HG02623 (cell line): Measurements from ENCODE around the gene RHOT2.
A peak's percentile ranks its signal among the peaks of the same experiment; 100 is the strongest.

Source experiments
- ATAC-seq: cut with Tn5 transposase; IDR thresholded peaks from one replicate; pipeline ENCODE4 v1.9.1; 2021; ENCODE audit warnings: moderate library complexity; ENCODE audit not compliant: unreplicated experiment

RHOT2 gene

GRCh38 chr16:647173-647902 is 20.6 kb upstream of the RHOT2 start:
- no peak for ATAC-seq

- no peak for ATAC-seq
Observed at GRCh38 chr16:648071-648780, 19.7 kb upstream of the RHOT2 start.

- ATAC-seq = peak; percentile 80
Observed at GRCh38 chr16:648781-649589, 18.9 kb upstream of the RHOT2 start, which contains the start of gene WDR90. TSS of gene WDR90 (plus strand) at chr16:649365. CDS start at chr16:649417, 52 bp downstream.

GRCh38 chr16:649631-650030 is 18.3 kb upstream of the RHOT2 start:
- no peak for ATAC-seq

- ATAC-seq = no peak
Observed at GRCh38 chr16:651844-652243, 16.1 kb upstream of the RHOT2 start.

GRCh38 chr16:652454-653305 is 15.3 kb upstream of the RHOT2 start:
- ATAC-seq = no peak

GRCh38 chr16:654034-654433 is 13.9 kb upstream of the RHOT2 start:
- ATAC-seq = no peak

GRCh38 chr16:657487-657886 is 10.4 kb upstream of the RHOT2 start:
- no peak for ATAC-seq

GRCh38 chr16:658679-659571 is 9.0 kb upstream of the RHOT2 start:
- ATAC-seq = no peak

- no peak for ATAC-seq
Observed at GRCh38 chr16:659618-660017, 8.3 kb upstream of the RHOT2 start.

GRCh38 chr16:660132-660458 is 7.8 kb upstream of the RHOT2 start:
- no peak for ATAC-seq

GRCh38 chr16:660459-661183 is 7.3 kb upstream of the RHOT2 start:
- no peak for ATAC-seq

GRCh38 chr16:661184-661821 is 6.6 kb upstream of the RHOT2 start:
- ATAC-seq = no peak

GRCh38 chr16:662095-662494 is 5.8 kb upstream of the RHOT2 start:
- no peak for ATAC-seq

GRCh38 chr16:662597-662996 is 5.3 kb upstream of the RHOT2 start:
- ATAC-seq = no peak

GRCh38 chr16:666572-666971 is 1.4 kb upstream of the RHOT2 start:
- no peak for ATAC-seq

GRCh38 chr16:667113-667779 is 686 bp upstream of the RHOT2 start:
- no peak for ATAC-seq

GRCh38 chr16:668519-669171 is 713 bp downstream of the RHOT2 start:
- peak; percentile 10 for ATAC-seq
